ENCODE measurements around the gene FN1.

The FN1 gene

GRCh38 chr2:215422676-215423075, 13.2 kb downstream of the FN1 start:
- H3K4me1 ChIP-seq (ENCODE audit: insufficient read depth, low read length) = no peaks in the 10 kb centered on the region
- no peaks in the 10 kb centered on the region for H3K79me2 ChIP-seq (ENCODE audit: insufficient read depth, low read length)
- no peak overlapping the region for H2AFZ ChIP-seq (ENCODE audit: low read depth, low read length)
- no peak for DNase-seq
- H3K4me3 ChIP-seq (ENCODE audit: low read depth in 1 of 2, low read length in 2 of 2) = no peak overlapping the region
- ATAC-seq (ENCODE audit: insufficient read depth, low read depth) = no peak
- H3K4me2 ChIP-seq (ENCODE audit: insufficient read depth, low read length) = no peak overlapping the region
- H3K9me3 ChIP-seq (ENCODE audit: insufficient read depth, low read length, severe bottlenecking) = no peaks in the 10 kb centered on the region
- TF ChIP-seq, protein P1, sequence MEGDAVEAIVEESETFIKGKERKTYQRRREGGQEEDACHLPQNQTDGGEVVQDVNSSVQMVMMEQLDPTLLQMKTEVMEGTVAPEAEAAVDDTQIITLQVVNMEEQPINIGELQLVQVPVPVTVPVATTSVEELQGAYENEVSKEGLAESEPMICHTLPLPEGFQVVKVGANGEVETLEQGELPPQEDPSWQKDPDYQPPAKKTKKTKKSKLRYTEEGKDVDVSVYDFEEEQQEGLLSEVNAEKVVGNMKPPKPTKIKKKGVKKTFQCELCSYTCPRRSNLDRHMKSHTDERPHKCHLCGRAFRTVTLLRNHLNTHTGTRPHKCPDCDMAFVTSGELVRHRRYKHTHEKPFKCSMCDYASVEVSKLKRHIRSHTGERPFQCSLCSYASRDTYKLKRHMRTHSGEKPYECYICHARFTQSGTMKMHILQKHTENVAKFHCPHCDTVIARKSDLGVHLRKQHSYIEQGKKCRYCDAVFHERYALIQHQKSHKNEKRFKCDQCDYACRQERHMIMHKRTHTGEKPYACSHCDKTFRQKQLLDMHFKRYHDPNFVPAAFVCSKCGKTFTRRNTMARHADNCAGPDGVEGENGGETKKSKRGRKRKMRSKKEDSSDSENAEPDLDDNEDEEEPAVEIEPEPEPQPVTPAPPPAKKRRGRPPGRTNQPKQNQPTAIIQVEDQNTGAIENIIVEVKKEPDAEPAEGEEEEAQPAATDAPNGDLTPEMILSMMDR (IDR thresholded peaks at IDR 0.05; ENCODE audit: borderline replicate concordance, extremely low read depth, low read length, poor library complexity, severe bottlenecking) = no peak
- TF ChIP-seq EZH2 (IDR thresholded peaks at IDR 0.05; ENCODE audit: borderline replicate concordance, low read depth, low read length, severe bottlenecking) = no peak
- no peak overlapping the region for H3K27ac ChIP-seq (ENCODE audit: low read length)
- H3K27me3 ChIP-seq (ENCODE audit: insufficient read depth, low read length, poor library complexity) = no peaks in the 10 kb centered on the region
- H3K9ac ChIP-seq (ENCODE audit: low read depth, low read length) = no peak overlapping the region
- H3K36me3 ChIP-seq (ENCODE audit: insufficient read depth, low read length) = no peaks in the 10 kb centered on the region
- no peaks in the 10 kb centered on the region for H4K20me1 ChIP-seq (ENCODE audit: insufficient read depth, low read length)

DNA sequence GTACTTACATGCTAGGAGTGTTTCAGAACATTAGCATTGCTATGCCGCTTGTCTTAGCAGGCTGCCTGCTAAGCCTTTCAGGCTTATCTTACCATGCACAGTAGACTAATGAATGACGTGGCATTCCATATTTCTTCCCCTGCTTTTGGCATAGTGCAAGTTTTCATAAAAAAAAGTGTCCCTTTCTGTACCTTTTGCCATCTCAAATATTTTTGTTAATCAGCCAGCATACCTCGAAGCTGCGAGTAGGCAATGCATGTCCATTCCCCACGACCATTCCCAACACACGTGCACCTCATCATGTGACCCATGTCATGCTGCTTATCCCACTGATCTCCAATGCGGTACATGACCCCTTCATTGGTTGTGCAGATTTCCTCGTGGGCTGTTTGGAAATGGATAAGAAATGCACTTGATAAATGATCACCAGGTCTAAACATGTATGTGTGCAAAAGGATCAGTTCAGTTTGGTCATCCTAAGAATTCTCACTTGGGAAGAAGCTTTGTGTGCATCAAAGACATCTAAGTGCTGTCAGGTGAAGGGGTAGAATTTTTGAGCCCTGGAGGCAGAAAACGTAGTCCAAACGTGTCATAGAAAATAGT, 13.9 kb downstream of the FN1 start:
- Histone ChIP-seq H3K36me3 (ENCODE audit: insufficient read depth, low read length) (no peaks in the 10 kb centered on the region), H3K27me3 (ENCODE audit: insufficient read depth, low read length, poor library complexity) (no peaks in the 10 kb centered on the region), H3K4me3 (ENCODE audit: low read depth in 1 of 2, low read length in 2 of 2) (no peak overlapping the region), H2AFZ (ENCODE audit: low read depth, low read length) (no peak overlapping the region), H3K9me3 (ENCODE audit: insufficient read depth, low read length, severe bottlenecking) (no peaks in the 10 kb centered on the region), H3K4me1 (ENCODE audit: insufficient read depth, low read length) (no peaks in the 10 kb centered on the region), H3K4me2 (ENCODE audit: insufficient read depth, low read length) (no peak overlapping the region), H3K79me2 (ENCODE audit: insufficient read depth, low read length) (no peaks in the 10 kb centered on the region), H4K20me1 (ENCODE audit: insufficient read depth, low read length) (no peaks in the 10 kb centered on the region), H3K9ac (ENCODE audit: low read depth, low read length) (no peak overlapping the region), H3K27ac (ENCODE audit: low read length) (no peak overlapping the region)
- no peak for ATAC-seq (ENCODE audit: insufficient read depth, low read depth)
- DNase-seq = no peak
- TF ChIP-seq, protein P1 (IDR thresholded peaks at IDR 0.05; ENCODE audit: borderline replicate concordance, extremely low read depth, low read length, poor library complexity, severe bottlenecking) = no peak
- TF ChIP-seq EZH2 (IDR thresholded peaks at IDR 0.05; ENCODE audit: borderline replicate concordance, low read depth, low read length, severe bottlenecking) = no peak

GRCh38 chr2:215420471-215420935, 15.4 kb downstream of the FN1 start:
- no peaks in the 10 kb centered on the region for H3K9me3 ChIP-seq (ENCODE audit: insufficient read depth, low read length, severe bottlenecking)
- no peak for ATAC-seq (ENCODE audit: insufficient read depth, low read depth)
- no peak for DNase-seq
- H3K36me3 ChIP-seq (ENCODE audit: insufficient read depth, low read length) = no peaks in the 10 kb centered on the region
- H3K4me1 ChIP-seq (ENCODE audit: insufficient read depth, low read length) = no peaks in the 10 kb centered on the region
- no peak overlapping the region for H3K27ac ChIP-seq (ENCODE audit: low read length)
- no peaks in the 10 kb centered on the region for H4K20me1 ChIP-seq (ENCODE audit: insufficient read depth, low read length)
- H3K27me3 ChIP-seq (ENCODE audit: insufficient read depth, low read length, poor library complexity) = no peaks in the 10 kb centered on the region
- no peak overlapping the region for H3K9ac ChIP-seq (ENCODE audit: low read depth, low read length)
- H3K4me2 ChIP-seq (ENCODE audit: insufficient read depth, low read length) = no peak overlapping the region
- H2AFZ ChIP-seq (ENCODE audit: low read depth, low read length) = no peak overlapping the region
- H3K4me3 ChIP-seq (ENCODE audit: low read depth in 1 of 2, low read length in 2 of 2) = no peak overlapping the region
- H3K79me2 ChIP-seq (ENCODE audit: insufficient read depth, low read length) = no peaks in the 10 kb centered on the region
- no peak for TF ChIP-seq EZH2 (IDR thresholded peaks at IDR 0.05; ENCODE audit: borderline replicate concordance, low read depth, low read length, severe bottlenecking)
- TF ChIP-seq, protein P1 (IDR thresholded peaks at IDR 0.05; ENCODE audit: borderline replicate concordance, extremely low read depth, low read length, poor library complexity, severe bottlenecking) = no peak
